Esophagus muscularis mucosa (tissue), 4 donors: ENCODE measurements around the gene PTPRT. TPM values are rescaled to one million over a fixed set of nuclear protein-coding genes. Genes with fewer than 3 reads are reported as not detected.

Experiments used
- DNase-seq: peaks from one replicate; pipeline ENCODE4 v3.0.0-alpha.2; 2017; ENCODE audit errors: extremely low spot score
- H3K27ac ChIP-seq, 4 donors: fragments of 200-600 bp; sonication (generic); replicated peaks in 1 of 4; 1 replicate in 3 of 4; 2 replicates in 1 of 4; pipeline ENCODE4 v1.5.1; 2016 to 2019; ENCODE audit warnings: mild to moderate bottlenecking in 1 of 4
- H3K27me3 ChIP-seq, 4 donors: fragments of 200-600 bp; sonication (generic); one replicate each; pipeline versions ENCODE4 v1.5.1 to v1.6.0; 2016 to 2019
- H3K36me3 ChIP-seq, 4 donors: fragments of 200-600 bp; sonication (generic); one replicate each; pipeline ENCODE4 v1.5.1; 2016 to 2019
- H3K4me1 ChIP-seq, 4 donors: fragments of 200-600 bp; sonication (generic); one replicate each; pipeline ENCODE4 v1.5.1; 2016 to 2019
- H3K4me3 ChIP-seq, 4 donors: fragments of 200-600 bp; sonication (generic); 1 replicate in 2 of 4; 2 replicates in 2 of 4; pipeline ENCODE4 v1.5.1; 2016 to 2019; ENCODE audit warnings: mild to moderate bottlenecking in 4 of 4, moderate library complexity in 1 of 4
- H3K9me3 ChIP-seq, 4 donors: fragments of 200-600 bp; sonication (generic); 1 replicate in 3 of 4; 2 replicates in 1 of 4; pipeline ENCODE4 v1.5.1; 2016 to 2019
- CTCF ChIP-seq, 3 experiments: fragments of 200-600 bp in 2 of 3; fragments of 450-650 bp in 1 of 3; sonication (generic) in 2 of 3; IDR thresholded peaks; one replicate each; pipeline ENCODE4 v1.5.1; 2017 to 2019; ENCODE audit warnings: antibody characterized with exemption in 3 of 3, mild to moderate bottlenecking in 2 of 3, moderate library complexity in 1 of 3
- EP300 ChIP-seq: sonication (generic); formaldehyde crosslinking; IDR thresholded peaks from one replicate; pipeline ENCODE4 v1.6.1; 2017; ENCODE audit warnings: antibody characterized with exemption
- POLR2A ChIP-seq: fragments of 450-650 bp; IDR thresholded peaks from one replicate; pipeline ENCODE4 v1.6.1; 2017; ENCODE audit warnings: antibody characterized with exemption, moderate library complexity, mild to moderate bottlenecking, low read depth
- POLR2AphosphoS5 ChIP-seq, 2 donors: sonication (generic); formaldehyde crosslinking; IDR thresholded peaks; one replicate each; pipeline ENCODE4 v1.6.1; 2017; ENCODE audit warnings: antibody characterized with exemption in 2 of 2
- WGBS: methylation state at CpG from one replicate; pipeline ENCODE4 v1.1.5; 2018; 5-methylcytosine and 5-hydroxymethylcytosine counted together
- intact Hi-C: fragments of 100-400 bp; cut with DNase I; formaldehyde crosslinking; loops from one replicate; pipeline ENCODE4 v1.15.1; 2023
- total RNA-seq, 4 donors: library from RNA; depleted of rRNA; stranded (reverse); fragments of >200 nt; gene quantifications; one replicate each; pipeline versions ENCODE4 v1.1.0 to v1.2.1, GENCODE V29; 2016

The PTPRT gene
- total RNA-seq, 4 donors from 2014 or later: 0.06 to 0.39 TPM; not detected in 2

- Histone ChIP-seq H3K9me3 (no peaks in the 10 kb centered on the region), H3K27ac (no peak overlapping the region), H3K4me3 (no peak overlapping the region), H3K4me1 (no peaks in the 10 kb centered on the region), H3K27me3 (no peaks in the 10 kb centered on the region), H3K36me3 (no peaks in the 10 kb centered on the region)
- 66% methylated on average over 13 of the region's 13 CpGs for WGBS
- no peak for TF ChIP-seq POLR2A
- no peak for TF ChIP-seq EP300
- no peak for TF ChIP-seq CTCF (IDR thresholded peaks at IDR 0.05)
- TF ChIP-seq POLR2AphosphoS5 (IDR thresholded peaks at IDR 0.05): no peak
- DNase-seq: no peak
- intact Hi-C loops: no loop called here
Measured at GRCh38 chr20:42604998-42605956, 584.4 kb downstream of the PTPRT start.

GRCh38 chr20:42603655-42604054, 586.1 kb downstream of the PTPRT start:
- H3K36me3 ChIP-seq: no peaks in the 10 kb centered on the region
- no peaks in the 10 kb centered on the region for H3K9me3 ChIP-seq
- intact Hi-C loops: no loop called here
- H3K4me1 ChIP-seq: no peaks in the 10 kb centered on the region
- H3K4me3 ChIP-seq: no peak overlapping the region
- 87% methylated on average over 4 of the region's 4 CpGs for WGBS
- H3K27me3 ChIP-seq: peaks cover 0 to 5% (median 0%) of the 10 kb centered on the region in 4 donors
- no peak for DNase-seq
- no peak overlapping the region for H3K27ac ChIP-seq
- TF ChIP-seq POLR2AphosphoS5 (IDR thresholded peaks at IDR 0.05) (no peak), POLR2A (no peak), EP300 (no peak), CTCF (IDR thresholded peaks at IDR 0.05) (no peak)

GRCh38 chr20:42598581-42598980, 591.1 kb downstream of the PTPRT start:
- peaks cover 0 to 5% (median 0%) of the 10 kb centered on the region in 4 donors for H3K27me3 ChIP-seq
- intact Hi-C loops: no loop called here
- TF ChIP-seq POLR2A (no peak), EP300 (no peak), CTCF (IDR thresholded peaks at IDR 0.05) (no peak), POLR2AphosphoS5 (IDR thresholded peaks at IDR 0.05) (no peak)
- H3K27ac ChIP-seq: no peak overlapping the region
- no peaks in the 10 kb centered on the region for H3K9me3 ChIP-seq
- no peaks in the 10 kb centered on the region for H3K4me1 ChIP-seq
- 70% methylated on average over 5 of the region's 5 CpGs for WGBS
- no peak for DNase-seq
- no peak overlapping the region for H3K4me3 ChIP-seq
- H3K36me3 ChIP-seq: no peaks in the 10 kb centered on the region

- Histone ChIP-seq H3K36me3 (no peaks in the 10 kb centered on the region), H3K4me3 (no peak overlapping the region), H3K9me3 (no peaks in the 10 kb centered on the region), H3K27ac (no peak overlapping the region), H3K4me1 (no peaks in the 10 kb centered on the region), H3K27me3 (peaks cover 0 to 5% (median 0%) of the 10 kb centered on the region in 4 donors)
- no peak for TF ChIP-seq POLR2A
- no peak for TF ChIP-seq POLR2AphosphoS5 (IDR thresholded peaks at IDR 0.05)
- no peak for TF ChIP-seq EP300
- no peak for TF ChIP-seq CTCF (IDR thresholded peaks at IDR 0.05)
- intact Hi-C loops: no loop called here
- no peak for DNase-seq
- WGBS: 86% methylated on average over 1 of the region's 1 CpG
Measured at GRCh38 chr20:42595625-42596024, 594.1 kb downstream of the PTPRT start.
